ENCODE data around the gene ZNF362. TPM values are rescaled to one million over a fixed set of nuclear protein-coding genes. Genes with fewer than 3 reads are reported as not detected.

The ZNF362 gene
- total RNA-seq, 4 donors from 2014 or later = 20.7 to 44.1 (median 26.7) TPM

DNA sequence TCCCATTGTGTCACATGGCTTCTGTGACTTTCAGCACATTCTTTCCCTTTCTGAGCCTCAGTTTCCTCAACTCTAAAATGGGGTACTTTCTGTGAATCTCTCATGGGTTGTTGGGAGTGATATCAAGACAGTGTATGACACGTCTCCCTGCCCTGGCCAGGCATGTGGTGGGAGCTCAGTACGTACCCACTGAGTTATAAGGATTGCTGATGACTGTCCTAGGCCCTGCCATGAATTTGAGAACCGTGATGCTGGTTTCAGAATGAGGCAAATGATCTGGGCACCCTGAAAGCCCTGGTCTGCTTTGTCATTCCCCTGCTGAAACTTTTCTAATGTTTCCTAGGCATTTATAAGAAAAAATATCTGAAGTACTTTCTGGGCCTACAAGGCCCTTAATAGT, 3.6 kb downstream of the ZNF362 start:
- Histone ChIP-seq H3K4me3 (replicated peaks in 1 of 3) (no peak overlapping the region), H3K36me3 (no peaks in the 10 kb centered on the region), H3K9me3 (no peaks in the 10 kb centered on the region), H3K27me3 (no peaks in the 10 kb centered on the region), H3K4me1 (peaks cover 36 to 55% of the 10 kb centered on the region in 2 donors), H3K27ac (no peak overlapping the region)
- no peak for TF ChIP-seq POLR2A (IDR thresholded peaks at IDR 0.05)
- TF ChIP-seq, protein P1, sequence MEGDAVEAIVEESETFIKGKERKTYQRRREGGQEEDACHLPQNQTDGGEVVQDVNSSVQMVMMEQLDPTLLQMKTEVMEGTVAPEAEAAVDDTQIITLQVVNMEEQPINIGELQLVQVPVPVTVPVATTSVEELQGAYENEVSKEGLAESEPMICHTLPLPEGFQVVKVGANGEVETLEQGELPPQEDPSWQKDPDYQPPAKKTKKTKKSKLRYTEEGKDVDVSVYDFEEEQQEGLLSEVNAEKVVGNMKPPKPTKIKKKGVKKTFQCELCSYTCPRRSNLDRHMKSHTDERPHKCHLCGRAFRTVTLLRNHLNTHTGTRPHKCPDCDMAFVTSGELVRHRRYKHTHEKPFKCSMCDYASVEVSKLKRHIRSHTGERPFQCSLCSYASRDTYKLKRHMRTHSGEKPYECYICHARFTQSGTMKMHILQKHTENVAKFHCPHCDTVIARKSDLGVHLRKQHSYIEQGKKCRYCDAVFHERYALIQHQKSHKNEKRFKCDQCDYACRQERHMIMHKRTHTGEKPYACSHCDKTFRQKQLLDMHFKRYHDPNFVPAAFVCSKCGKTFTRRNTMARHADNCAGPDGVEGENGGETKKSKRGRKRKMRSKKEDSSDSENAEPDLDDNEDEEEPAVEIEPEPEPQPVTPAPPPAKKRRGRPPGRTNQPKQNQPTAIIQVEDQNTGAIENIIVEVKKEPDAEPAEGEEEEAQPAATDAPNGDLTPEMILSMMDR (IDR thresholded peaks at IDR 0.05) = no peak
- intact Hi-C loops (cut with DNase I) = loop anchor here (10.0 kb wide), 1 partner anchor 115 kb away; no protein-coding TSS in a partner anchor
- WGBS, 2 donors = 81 to 92% methylated on average over 3 of the region's 3 CpGs
- DNase-seq = no peak

DNA sequence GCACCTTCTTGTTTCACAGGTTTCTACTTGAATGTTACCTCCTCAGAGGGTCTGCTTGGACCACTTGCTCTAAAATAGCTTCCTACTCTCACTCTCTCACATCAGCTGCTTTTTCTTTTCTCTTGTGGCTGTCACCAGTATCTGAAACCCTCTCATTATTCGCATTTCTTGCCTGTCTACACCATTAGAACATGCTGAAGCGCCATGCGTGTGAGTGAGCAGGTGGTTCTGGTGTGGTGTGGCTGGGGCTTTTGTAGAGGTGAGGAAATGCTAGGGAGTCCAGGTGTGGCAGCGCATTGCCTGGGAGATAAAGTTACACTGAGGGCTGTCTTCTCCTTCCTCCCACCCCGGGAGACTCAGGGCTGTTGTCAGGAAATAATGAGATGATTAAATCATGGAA, 4.1 kb downstream of the ZNF362 start:
- H3K4me1 ChIP-seq = peaks cover 36 to 52% of the 10 kb centered on the region in 2 donors
- no peak overlapping the region for H3K4me3 ChIP-seq (replicated peaks in 1 of 3)
- no peak for TF ChIP-seq POLR2A (IDR thresholded peaks at IDR 0.05)
- TF ChIP-seq, protein P1 (IDR thresholded peaks at IDR 0.05) = no peak
- no peaks in the 10 kb centered on the region for H3K36me3 ChIP-seq
- intact Hi-C loops (cut with DNase I) = no loop called here
- H3K9me3 ChIP-seq = no peaks in the 10 kb centered on the region
- no peak for DNase-seq
- no peak overlapping the region for H3K27ac ChIP-seq
- H3K27me3 ChIP-seq = no peaks in the 10 kb centered on the region
- WGBS, 2 donors = 83 to 84% methylated on average over 5 of the region's 5 CpGs

DNA sequence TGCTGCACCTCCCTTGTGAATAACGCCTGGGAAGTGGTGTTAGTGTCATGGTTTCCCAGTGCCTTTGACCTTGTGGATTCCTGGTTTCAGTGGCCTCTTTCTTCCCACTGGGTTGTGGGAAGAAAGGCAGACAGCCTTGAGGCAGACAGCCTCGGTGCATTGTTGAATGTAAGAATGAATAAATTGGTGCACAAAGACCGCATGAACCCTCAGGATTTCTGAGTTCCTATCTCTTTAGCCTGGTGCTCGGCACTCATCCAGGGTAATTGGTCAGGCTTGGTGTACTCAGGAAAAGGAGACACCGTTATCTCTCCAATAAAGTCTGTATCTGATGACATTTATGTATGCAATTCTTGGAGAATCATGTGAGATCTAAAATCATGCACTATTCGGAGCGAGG, 5.1 kb downstream of the ZNF362 start:
- WGBS, 2 donors = 76 to 80% methylated on average over 7 of the region's 7 CpGs
- peaks cover 36 to 50% of the 10 kb centered on the region in 2 donors for H3K4me1 ChIP-seq

DNA sequence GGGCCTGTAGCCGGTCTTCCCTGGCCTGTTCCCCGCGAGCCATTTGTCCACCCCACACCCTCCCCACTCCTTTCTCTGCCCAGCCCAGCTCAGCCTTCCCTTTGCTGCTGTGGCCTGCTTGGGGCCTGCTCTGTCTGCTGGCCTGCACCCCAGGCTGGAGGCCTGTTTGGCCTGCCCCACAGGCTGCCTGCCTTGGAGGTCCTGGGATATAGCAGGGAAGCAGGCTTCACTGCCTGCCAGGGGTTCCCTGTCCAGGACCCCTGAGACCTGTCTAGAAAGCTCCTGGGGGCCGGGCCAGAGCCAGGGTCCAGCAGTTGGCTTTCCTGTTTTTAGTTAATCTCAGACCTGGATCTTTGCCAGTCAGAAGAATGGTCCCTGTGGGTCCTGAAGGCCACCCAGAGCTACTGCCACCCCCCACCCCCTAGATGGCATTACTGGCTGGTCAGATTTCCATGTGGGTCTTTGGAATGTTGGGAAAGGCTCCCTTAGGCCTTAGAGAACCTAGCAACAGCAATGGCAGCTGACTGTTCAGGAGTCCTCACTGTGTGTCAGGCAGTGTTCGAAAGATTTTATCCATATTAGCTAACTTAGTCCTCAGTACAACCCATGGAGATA, 7.7 kb downstream of the ZNF362 start:
- intact Hi-C loops (cut with DNase I) = no loop called here
- no peaks in the 10 kb centered on the region for H3K9me3 ChIP-seq
- peaks cover 21 to 44% of the 10 kb centered on the region in 2 donors for H3K4me1 ChIP-seq
- no peak for TF ChIP-seq POLR2A (IDR thresholded peaks at IDR 0.05)
- TF ChIP-seq, protein P1 (IDR thresholded peaks at IDR 0.05) = no peak
- no peaks in the 10 kb centered on the region for H3K27me3 ChIP-seq
- no peaks in the 10 kb centered on the region for H3K36me3 ChIP-seq
- no peak overlapping the region for H3K4me3 ChIP-seq (replicated peaks in 1 of 3)
- 77 to 86% methylated on average over 4 to 5 of the region's 5 CpGs for WGBS, 2 donors
- no peak for DNase-seq
- peak overlapping the region in 1 of 3 donors; percentile 38 for H3K27ac ChIP-seq

More for the DNA sequence above, 5.1 kb downstream of the ZNF362 start:
- DNase-seq = no peak
- no peaks in the 10 kb centered on the region for H3K36me3 ChIP-seq
- intact Hi-C loops (cut with DNase I) = no loop called here
- TF ChIP-seq POLR2A (IDR thresholded peaks at IDR 0.05) = no peak
- TF ChIP-seq, protein P1 (IDR thresholded peaks at IDR 0.05) = no peak
- H3K4me3 ChIP-seq (replicated peaks in 1 of 3) = no peak overlapping the region
- H3K27me3 ChIP-seq = no peaks in the 10 kb centered on the region
- H3K27ac ChIP-seq = no peak overlapping the region
- H3K9me3 ChIP-seq = no peaks in the 10 kb centered on the region

DNA sequence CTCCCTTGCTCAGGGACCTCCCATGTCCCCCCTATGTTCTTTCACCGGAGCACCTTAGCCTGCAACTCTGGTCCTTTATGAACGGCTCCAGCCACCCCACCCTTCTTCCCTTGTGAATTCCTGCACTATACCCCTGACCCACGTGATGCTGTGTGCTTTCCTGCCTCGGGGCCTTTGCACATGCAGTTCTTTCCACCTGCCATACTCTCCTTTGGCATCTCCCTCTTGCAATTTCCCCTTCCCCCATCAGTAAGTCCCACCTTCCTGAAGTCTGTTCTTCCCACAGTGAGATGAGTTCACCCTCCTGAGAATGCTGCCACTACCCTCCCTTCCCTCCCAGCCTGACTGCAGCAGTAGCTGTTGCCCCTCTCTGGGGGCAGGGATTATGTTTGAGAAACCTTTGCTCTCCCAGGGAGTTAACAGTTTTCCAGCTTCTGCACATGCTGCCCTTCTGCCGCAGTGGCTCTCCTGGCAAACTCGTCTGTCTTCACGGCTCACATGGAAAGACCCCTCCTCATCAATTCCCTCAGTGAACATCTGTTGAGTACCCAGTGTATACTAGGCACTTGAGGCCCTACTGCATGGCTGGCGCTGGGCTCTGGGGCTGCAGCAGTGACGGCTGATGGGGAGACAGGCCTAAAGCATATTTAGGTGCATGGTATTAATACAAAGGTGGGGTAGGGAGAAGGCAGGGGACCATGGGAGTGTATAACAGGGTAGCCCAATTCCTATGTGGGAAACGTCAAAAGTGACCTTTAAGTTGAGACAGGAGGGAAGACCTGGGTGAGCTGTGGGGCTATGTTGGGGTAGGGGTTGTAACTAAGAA, 9.7 kb downstream of the ZNF362 start:
- H3K36me3 ChIP-seq = no peaks in the 10 kb centered on the region
- DNase-seq = no peak
- no peaks in the 10 kb centered on the region for H3K27me3 ChIP-seq
- 84 to 85% methylated on average over 10 of the region's 10 CpGs for WGBS, 2 donors
- intact Hi-C loops (cut with DNase I) = no loop called here
- H3K4me3 ChIP-seq (replicated peaks in 1 of 3) = no peak overlapping the region
- H3K4me1 ChIP-seq = peaks cover 15 to 29% of the 10 kb centered on the region in 2 donors
- no peaks in the 10 kb centered on the region for H3K9me3 ChIP-seq
- no peak for TF ChIP-seq POLR2A (IDR thresholded peaks at IDR 0.05)
- H3K27ac ChIP-seq = no peak overlapping the region

Data from thyroid gland (tissue), 4 donors.